Nephron progenitor cell (in vitro differentiated cells): Measurements from ENCODE around the gene CELF4.

Experiments
- DNase-seq: peaks from one replicate; pipeline ENCODE4 v3.0.0; 2021
- H3K27ac Mint-ChIP-seq: 2 replicates; pipeline ENCODE4 v1.8.0; 2021; ENCODE audit warnings: mild to moderate bottlenecking, moderate library complexity, mixed read lengths
- H3K27me3 Mint-ChIP-seq: 2 replicates; pipeline ENCODE4 v1.8.0; 2021; ENCODE audit warnings: mild to moderate bottlenecking, low read depth, mixed read lengths; ENCODE audit not compliant: poor library complexity
- H3K36me3 Mint-ChIP-seq: 2 replicates; pipeline ENCODE4 v1.8.0; 2021; ENCODE audit warnings: low read depth, mixed read lengths
- H3K4me1 Mint-ChIP-seq: 2 replicates; pipeline ENCODE4 v1.8.0; 2021; ENCODE audit warnings: mixed read lengths
- H3K4me3 Mint-ChIP-seq: 2 replicates; pipeline ENCODE4 v1.8.0; 2021; ENCODE audit warnings: mild to moderate bottlenecking, moderate library complexity, mixed read lengths
- H3K9me3 Mint-ChIP-seq: 2 replicates; pipeline ENCODE4 v1.8.0; 2021; ENCODE audit warnings: mild to moderate bottlenecking, moderate library complexity, mixed read lengths
- TF ChIP-seq, protein P1 (sequence below): fragments of 200-600 bp; sonication (generic); IDR thresholded peaks from 2 replicates; pipeline ENCODE4 v1.5.0; 2021; ENCODE audit warnings: antibody characterized with exemption

The CELF4 gene

DNA sequence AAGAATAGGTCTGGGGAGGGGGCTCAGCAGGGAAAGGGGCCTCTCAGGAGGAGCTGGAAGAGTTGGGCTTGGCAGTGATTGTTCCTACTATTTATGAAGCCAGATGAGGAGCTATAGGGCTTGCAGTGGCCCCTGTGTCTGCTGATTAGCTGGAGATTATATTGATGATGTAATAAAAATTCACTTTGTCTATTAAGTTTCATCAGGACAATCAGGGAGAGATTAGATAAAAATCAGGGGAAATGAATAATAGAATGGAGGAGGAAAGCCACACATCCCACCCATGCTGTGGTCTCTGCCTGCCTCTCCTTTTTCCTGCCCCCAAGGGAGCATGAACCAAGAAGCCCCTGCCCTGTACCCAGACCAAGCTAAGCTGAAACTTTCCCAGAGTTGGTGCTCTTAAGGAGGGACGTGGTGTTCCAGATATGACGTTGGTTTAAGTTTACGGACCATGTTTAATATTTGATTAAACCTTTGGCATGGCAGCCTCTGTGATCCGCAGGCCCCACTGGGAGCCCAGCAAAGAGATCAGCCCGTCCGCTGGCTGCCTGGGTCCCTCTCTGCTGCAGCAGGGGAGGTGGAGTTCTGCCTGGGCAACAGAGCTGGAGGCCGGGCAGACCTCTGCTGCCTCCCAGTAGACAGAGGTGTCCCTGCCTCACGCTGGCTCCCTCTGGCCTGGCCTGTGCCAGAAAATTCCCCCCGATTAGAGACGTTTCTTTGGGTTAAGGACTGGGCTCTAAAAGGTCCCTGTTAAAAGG lies 15.3 kb downstream of the CELF4 start:
- H3K9me3 Mint-ChIP-seq, result no peaks in the 10 kb centered on the region
- peaks cover 26% of the 10 kb centered on the region for H3K27me3 Mint-ChIP-seq
- no peaks in the 10 kb centered on the region for H3K36me3 Mint-ChIP-seq
- DNase-seq, result no peak
- H3K27ac Mint-ChIP-seq, result no peak overlapping the region
- H3K4me3 Mint-ChIP-seq, result no peak overlapping the region
- H3K4me1 Mint-ChIP-seq, result peaks cover 5% of the 10 kb centered on the region
- TF ChIP-seq, protein P1, sequence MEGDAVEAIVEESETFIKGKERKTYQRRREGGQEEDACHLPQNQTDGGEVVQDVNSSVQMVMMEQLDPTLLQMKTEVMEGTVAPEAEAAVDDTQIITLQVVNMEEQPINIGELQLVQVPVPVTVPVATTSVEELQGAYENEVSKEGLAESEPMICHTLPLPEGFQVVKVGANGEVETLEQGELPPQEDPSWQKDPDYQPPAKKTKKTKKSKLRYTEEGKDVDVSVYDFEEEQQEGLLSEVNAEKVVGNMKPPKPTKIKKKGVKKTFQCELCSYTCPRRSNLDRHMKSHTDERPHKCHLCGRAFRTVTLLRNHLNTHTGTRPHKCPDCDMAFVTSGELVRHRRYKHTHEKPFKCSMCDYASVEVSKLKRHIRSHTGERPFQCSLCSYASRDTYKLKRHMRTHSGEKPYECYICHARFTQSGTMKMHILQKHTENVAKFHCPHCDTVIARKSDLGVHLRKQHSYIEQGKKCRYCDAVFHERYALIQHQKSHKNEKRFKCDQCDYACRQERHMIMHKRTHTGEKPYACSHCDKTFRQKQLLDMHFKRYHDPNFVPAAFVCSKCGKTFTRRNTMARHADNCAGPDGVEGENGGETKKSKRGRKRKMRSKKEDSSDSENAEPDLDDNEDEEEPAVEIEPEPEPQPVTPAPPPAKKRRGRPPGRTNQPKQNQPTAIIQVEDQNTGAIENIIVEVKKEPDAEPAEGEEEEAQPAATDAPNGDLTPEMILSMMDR, result no peak

DNA sequence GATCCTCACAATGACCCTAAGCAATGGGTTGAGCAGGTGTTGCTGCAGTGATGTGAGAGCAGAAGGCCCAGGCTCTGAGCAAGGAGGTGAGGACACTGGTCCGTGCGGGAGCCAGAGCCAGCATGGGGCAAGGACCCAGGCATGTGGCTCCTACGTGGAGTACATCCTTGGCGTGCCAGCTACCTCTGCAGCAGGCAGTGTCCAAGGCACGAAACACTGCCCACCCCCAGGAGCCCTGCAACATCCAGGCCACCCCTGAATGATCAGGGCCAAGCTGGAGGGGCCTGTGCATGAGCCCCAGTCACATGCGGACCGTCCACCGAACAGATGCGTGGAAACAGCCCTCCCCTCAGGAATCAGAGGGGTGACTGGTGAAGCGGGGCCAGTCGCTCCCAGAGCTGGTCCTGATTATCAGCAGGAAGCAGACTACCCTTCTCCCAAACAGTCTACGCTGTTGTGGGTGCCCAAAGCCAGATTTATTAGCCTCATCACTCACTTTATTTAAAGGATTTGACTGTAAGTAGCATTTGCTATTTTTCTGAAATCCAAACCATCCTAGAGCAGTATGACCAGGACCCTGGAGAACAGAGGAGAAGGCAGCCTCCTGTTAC lies 16.8 kb downstream of the CELF4 start:
- H3K36me3 Mint-ChIP-seq, result no peaks in the 10 kb centered on the region
- no peaks in the 10 kb centered on the region for H3K9me3 Mint-ChIP-seq
- TF ChIP-seq, protein P1, result no peak
- peaks cover 11% of the 10 kb centered on the region for H3K4me1 Mint-ChIP-seq
- no peak overlapping the region for H3K4me3 Mint-ChIP-seq
- DNase-seq, result no peak
- peaks cover 23% of the 10 kb centered on the region for H3K27me3 Mint-ChIP-seq
- H3K27ac Mint-ChIP-seq, result no peak overlapping the region

DNA sequence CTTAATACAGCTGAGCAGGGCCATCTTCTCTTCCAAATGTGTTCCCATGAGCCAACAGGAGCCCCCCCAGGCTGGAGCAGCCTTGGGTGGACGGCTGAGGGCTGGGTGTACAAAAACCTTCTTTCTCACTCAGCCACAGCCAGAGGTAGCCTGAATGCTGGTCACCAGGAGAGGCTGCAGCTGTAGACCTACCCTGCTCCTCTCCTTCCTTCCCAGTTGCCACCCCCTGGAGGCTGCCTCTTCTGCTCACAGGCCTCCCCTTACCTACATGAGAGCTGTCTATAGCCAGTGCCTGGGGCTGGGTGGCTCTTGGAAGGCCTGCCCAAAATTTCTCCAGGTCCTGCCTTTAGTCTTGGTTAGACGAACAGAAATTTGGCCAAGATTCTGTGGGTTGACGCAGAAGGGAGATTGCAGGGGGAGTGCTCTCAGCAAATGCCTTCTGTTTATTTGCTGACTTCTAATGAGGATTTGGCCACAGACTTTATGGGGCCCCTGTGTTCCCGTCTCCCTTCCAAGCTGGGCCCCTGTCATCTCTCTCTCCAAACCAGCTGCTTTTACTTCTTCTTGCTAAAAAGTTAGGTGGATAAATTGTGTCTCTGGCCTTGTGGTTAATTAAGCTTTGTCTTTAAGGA lies 18.3 kb downstream of the CELF4 start:
- no peak for DNase-seq
- no peak overlapping the region for H3K4me3 Mint-ChIP-seq
- H3K27me3 Mint-ChIP-seq, result peaks cover 18% of the 10 kb centered on the region
- H3K36me3 Mint-ChIP-seq, result no peaks in the 10 kb centered on the region
- H3K4me1 Mint-ChIP-seq, result peaks cover 11% of the 10 kb centered on the region
- no peaks in the 10 kb centered on the region for H3K9me3 Mint-ChIP-seq
- no peak overlapping the region for H3K27ac Mint-ChIP-seq
- TF ChIP-seq, protein P1, result no peak

DNA sequence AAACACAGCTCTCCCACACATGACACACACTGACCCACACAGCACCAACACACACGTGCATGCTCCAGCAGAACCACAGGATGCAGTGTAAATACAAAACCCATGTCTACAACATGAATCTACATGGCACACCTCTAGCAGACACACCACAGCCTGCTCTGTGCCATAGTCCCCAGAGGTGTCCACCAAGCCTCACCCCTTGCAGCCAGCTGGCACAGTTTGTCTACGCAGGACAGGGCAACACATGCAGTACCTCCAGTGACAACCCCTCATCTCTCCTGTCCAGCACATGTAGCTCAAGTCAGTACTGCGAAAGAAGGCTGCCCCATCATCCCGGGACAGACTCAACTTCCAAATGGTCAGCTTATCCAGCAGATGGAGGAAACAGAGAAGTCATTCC lies 18.9 kb downstream of the CELF4 start:
- H3K4me1 Mint-ChIP-seq, result peaks cover 11% of the 10 kb centered on the region
- H3K9me3 Mint-ChIP-seq, result no peaks in the 10 kb centered on the region
- H3K27me3 Mint-ChIP-seq, result peaks cover 19% of the 10 kb centered on the region
- H3K36me3 Mint-ChIP-seq, result no peaks in the 10 kb centered on the region
- TF ChIP-seq, protein P1, result no peak
- DNase-seq, result no peak
- no peak overlapping the region for H3K27ac Mint-ChIP-seq
- H3K4me3 Mint-ChIP-seq, result no peak overlapping the region

DNA sequence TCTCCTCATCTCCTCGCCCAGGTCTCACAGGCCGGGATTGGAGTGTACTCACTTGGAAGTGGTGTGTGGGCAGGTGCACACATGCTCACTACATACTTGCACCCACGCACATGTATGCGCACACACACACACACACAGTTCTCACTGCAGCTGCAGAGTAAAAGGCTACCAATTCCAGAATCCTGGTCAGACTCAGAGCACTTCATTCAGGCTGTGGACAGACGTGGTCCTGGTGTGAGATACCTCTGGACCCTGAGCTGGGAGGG lies 19.4 kb downstream of the CELF4 start:
- H3K27ac Mint-ChIP-seq, result no peak overlapping the region
- peaks cover 20% of the 10 kb centered on the region for H3K27me3 Mint-ChIP-seq
- H3K4me3 Mint-ChIP-seq, result no peak overlapping the region
- TF ChIP-seq, protein P1, result no peak
- H3K4me1 Mint-ChIP-seq, result peaks cover 11% of the 10 kb centered on the region
- DNase-seq, result no peak
- no peaks in the 10 kb centered on the region for H3K9me3 Mint-ChIP-seq
- no peaks in the 10 kb centered on the region for H3K36me3 Mint-ChIP-seq
